Testis (tissue), 3 donors: Measurements from ENCODE around the gene ABHD5. TPM values are rescaled to one million over a fixed set of nuclear protein-coding genes. Genes with fewer than 3 reads are reported as not detected.

Experiments
- DNase-seq: peaks from one replicate; pipeline ENCODE4 v3.0.0-alpha.2; 2019
- H3K27ac ChIP-seq, 2 donors: fragments of 200-600 bp; sonication (generic); one replicate each; pipeline ENCODE4 v1.5.1; 2019
- H3K27me3 ChIP-seq: fragments of 200-600 bp; sonication (generic); one replicate; pipeline ENCODE4 v1.5.1; 2019
- H3K36me3 ChIP-seq: fragments of 200-600 bp; sonication (generic); one replicate; pipeline ENCODE4 v1.5.1; 2017; ENCODE audit warnings: low read depth; ENCODE audit errors: missing control alignments
- H3K4me1 ChIP-seq: fragments of 200-600 bp; sonication (generic); one replicate; pipeline ENCODE4 v1.5.1; 2019
- H3K4me3 ChIP-seq, 2 donors: fragments of 200-600 bp; sonication (generic); one replicate each; pipeline ENCODE4 v1.5.1; 2017 to 2019
- H3K9me3 ChIP-seq: fragments of 200-600 bp; sonication (generic); one replicate; pipeline ENCODE4 v1.5.1; 2017
- CTCF ChIP-seq, 3 experiments: fragments of 450-650 bp in 2 of 3; fragments of 200-600 bp in 1 of 3; sonication (generic) in 1 of 3; IDR thresholded peaks; one replicate each; pipeline ENCODE4 v1.5.1; 2016 to 2019; ENCODE audit warnings: antibody characterized with exemption in 3 of 3, mild to moderate bottlenecking in 2 of 3, moderate library complexity in 1 of 3
- POLR2A ChIP-seq: fragments of 450-650 bp; IDR thresholded peaks from one replicate; pipeline ENCODE4 v1.6.1; 2017; ENCODE audit warnings: antibody characterized with exemption, mild to moderate bottlenecking, moderate library complexity
- WGBS, 2 donors: methylation state at CpG; one replicate each; pipeline ENCODE4 v1.1.5; 2018; 5-methylcytosine and 5-hydroxymethylcytosine counted together
- intact Hi-C: fragments of 100-400 bp; cut with DNase I; formaldehyde crosslinking; loops from one replicate; pipeline ENCODE4 v1.15.1; 2023; ENCODE audit warnings: low total_unique reads
- polyA plus RNA-seq: library from polyadenylated mRNA; stranded (reverse); fragments of 350-450 nt; fragmentation: Illumina TruSeq; extraction: RNeasy Lipid Tissue Mini Kit (QIAGEN cat#74804); gene quantifications from one replicate; pipeline ENCODE4 v1.2.3, GENCODE V29; 2014; ENCODE audit warnings: low read depth, low replicate concordance; ENCODE audit not compliant: insufficient read depth
- total RNA-seq, 2 donors: library from RNA; depleted of rRNA; stranded (reverse); fragments of >200 nt; gene quantifications; one replicate each; pipeline ENCODE4 v1.2.3, GENCODE V29; 2016

ABHD5 gene
- total and polyA plus RNA-seq, 3 donors from 2014 or later: 22.8 to 36.3 (median 25.0) TPM

GRCh38 chr3:43692085-43692855, 1.5 kb downstream of the ABHD5 start:
- intact Hi-C loops: no loop called here
- H3K27me3 ChIP-seq: no peaks in the 10 kb centered on the region
- H3K4me3 ChIP-seq: no peak overlapping the region
- no peak for DNase-seq
- H3K9me3 ChIP-seq: no peaks in the 10 kb centered on the region
- no peak for TF ChIP-seq CTCF (IDR thresholded peaks at IDR 0.05)
- WGBS, 2 donors: 47 to 60% methylated on average over 8 of the region's 8 CpGs
- peak overlapping the region in 1 of 2 donors; percentile 93 for H3K27ac ChIP-seq
- no peaks in the 10 kb centered on the region for H3K36me3 ChIP-seq
- peaks cover 6% of the 10 kb centered on the region for H3K4me1 ChIP-seq

- no peak for DNase-seq
- 33 to 35% methylated on average over 2 of the region's 2 CpGs for WGBS, 2 donors
- TF ChIP-seq POLR2A (no peak), CTCF (IDR thresholded peaks at IDR 0.05) (no peak)
- H3K4me1 ChIP-seq: peaks cover 6% of the 10 kb centered on the region
- no peaks in the 10 kb centered on the region for H3K27me3 ChIP-seq
- no peak overlapping the region for H3K27ac ChIP-seq
- H3K4me3 ChIP-seq: no peak overlapping the region
- H3K36me3 ChIP-seq: no peaks in the 10 kb centered on the region
- H3K9me3 ChIP-seq: no peaks in the 10 kb centered on the region
- intact Hi-C loops: no loop called here
Observed at GRCh38 chr3:43692971-43693370, 2.2 kb downstream of the ABHD5 start.

GRCh38 chr3:43693594-43693993, 2.9 kb downstream of the ABHD5 start:
- intact Hi-C loops: no loop called here
- Histone ChIP-seq H3K27me3 (no peaks in the 10 kb centered on the region), H3K9me3 (no peaks in the 10 kb centered on the region), H3K36me3 (no peaks in the 10 kb centered on the region), H3K27ac (no peak overlapping the region), H3K4me1 (peaks cover 6% of the 10 kb centered on the region), H3K4me3 (no peak overlapping the region)
- no peak for DNase-seq
- 43 to 62% methylated on average over 1 of the region's 1 CpG for WGBS, 2 donors
- TF ChIP-seq CTCF (IDR thresholded peaks at IDR 0.05) (no peak), POLR2A (no peak)

DNA sequence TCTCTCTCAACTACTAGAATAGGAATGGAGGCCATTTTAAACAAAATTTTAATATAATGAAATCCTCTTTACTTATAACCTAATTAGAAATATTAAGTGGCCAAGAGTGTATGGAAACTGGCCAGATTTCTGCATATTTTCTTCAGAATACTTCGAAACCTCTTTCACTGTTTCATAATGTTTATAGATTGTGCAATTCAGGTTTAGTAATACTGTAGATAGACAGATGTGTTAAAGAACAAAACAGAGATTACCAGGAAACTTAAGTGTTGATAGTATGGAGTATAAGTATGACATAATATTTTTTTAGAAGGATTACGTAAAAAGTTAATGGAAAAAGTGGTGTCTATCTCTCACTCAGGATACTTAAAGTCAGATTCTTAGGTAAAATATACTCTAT, 4.7 kb downstream of the ABHD5 start:
- Histone ChIP-seq H3K9me3 (no peaks in the 10 kb centered on the region), H3K4me1 (peaks cover 3% of the 10 kb centered on the region), H3K4me3 (no peak overlapping the region), H3K36me3 (no peaks in the 10 kb centered on the region), H3K27me3 (no peaks in the 10 kb centered on the region), H3K27ac (no peak overlapping the region)
- DNase-seq: no peak
- intact Hi-C loops: no loop called here
- WGBS, 2 donors: 86 to 87% methylated on average over 2 of the region's 2 CpGs
- TF ChIP-seq CTCF (IDR thresholded peaks at IDR 0.05) (no peak), POLR2A (no peak)

DNA sequence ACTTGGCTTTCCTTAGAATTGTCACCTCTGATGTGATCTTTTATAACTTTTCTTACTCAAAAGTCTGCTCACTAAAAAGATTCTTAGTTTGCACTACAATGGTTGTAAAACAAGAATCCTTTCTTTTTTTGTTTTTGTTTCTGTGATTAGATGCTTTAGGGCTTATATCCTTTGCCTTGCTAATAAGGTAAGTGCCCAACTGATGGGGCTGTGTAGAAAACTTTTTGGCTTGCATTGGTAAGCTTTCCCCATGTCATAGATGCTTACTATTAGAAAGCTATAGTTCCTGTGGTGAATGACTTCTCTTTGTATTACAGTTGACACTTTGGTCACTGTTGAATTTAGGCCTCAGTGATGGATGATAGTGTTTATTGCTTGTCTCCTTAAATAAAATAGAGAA, 5.1 kb downstream of the ABHD5 start:
- TF ChIP-seq POLR2A: no peak
- no peak for TF ChIP-seq CTCF (IDR thresholded peaks at IDR 0.05)
- H3K4me3 ChIP-seq: no peak overlapping the region
- DNase-seq: no peak
- no peaks in the 10 kb centered on the region for H3K27me3 ChIP-seq
- no peak overlapping the region for H3K27ac ChIP-seq
- H3K36me3 ChIP-seq: no peaks in the 10 kb centered on the region
- intact Hi-C loops: no loop called here
- H3K4me1 ChIP-seq: peaks cover 3% of the 10 kb centered on the region
- no peaks in the 10 kb centered on the region for H3K9me3 ChIP-seq
